HEK293 (cell line): Measurements from ENCODE around the gene ASCC3.

Experiments used
- EGR2 ChIP-seq: fragments of 450-650 bp; formaldehyde crosslinking; IDR thresholded peaks from 2 replicates; pipeline ENCODE4 v1.5.1; 2016; ENCODE audit warnings: low read depth, missing biosample characterization, missing genetic modification characterization
- PRDM1 ChIP-seq: fragments of 450-650 bp; formaldehyde crosslinking; IDR thresholded peaks from 2 replicates; pipeline ENCODE4; 2016; ENCODE audit warnings: missing biosample characterization, missing genetic modification characterization
- REPIN1 ChIP-seq: fragments of 450-650 bp; formaldehyde crosslinking; IDR thresholded peaks from 2 replicates; pipeline ENCODE4 v1.5.1; 2017; ENCODE audit warnings: missing biosample characterization, missing genetic modification characterization, low read depth
- SP3 ChIP-seq: fragments of 450-650 bp; formaldehyde crosslinking; IDR thresholded peaks from 2 replicates; pipeline ENCODE4 v1.5.1; 2016; ENCODE audit warnings: missing biosample characterization, missing genetic modification characterization
- WT1 ChIP-seq: fragments of 450-650 bp; formaldehyde crosslinking; IDR thresholded peaks from 2 replicates; pipeline ENCODE4 v1.5.1; 2016; ENCODE audit warnings: missing biosample characterization, missing genetic modification characterization
- ZBTB17 ChIP-seq: fragments of 450-650 bp; formaldehyde crosslinking; IDR thresholded peaks from 2 replicates; pipeline ENCODE4 v1.5.1; 2016; ENCODE audit warnings: missing biosample characterization, missing genetic modification characterization
- ZFP37 ChIP-seq: fragments of 450-650 bp; formaldehyde crosslinking; IDR thresholded peaks from 2 replicates; pipeline ENCODE4 v1.5.1; 2016; ENCODE audit warnings: missing biosample characterization, missing genetic modification characterization
- ZFP69B ChIP-seq: fragments of 450-650 bp; formaldehyde crosslinking; IDR thresholded peaks from 2 replicates; pipeline ENCODE4 v1.5.1; 2016; ENCODE audit warnings: missing biosample characterization, missing genetic modification characterization
- ZNF138 ChIP-seq: fragments of 450-650 bp; formaldehyde crosslinking; IDR thresholded peaks from 2 replicates; pipeline ENCODE4 v1.5.1; 2016; ENCODE audit warnings: missing biosample characterization, missing genetic modification characterization, borderline replicate concordance
- ZNF19 ChIP-seq: fragments of 450-650 bp; formaldehyde crosslinking; IDR thresholded peaks from 2 replicates; pipeline ENCODE4; 2016; ENCODE audit warnings: missing biosample characterization, missing genetic modification characterization, low read depth
- ZNF473 ChIP-seq: fragments of 450-650 bp; formaldehyde crosslinking; IDR thresholded peaks from 2 replicates; pipeline ENCODE4 v1.5.1; 2017; ENCODE audit warnings: missing biosample characterization, missing genetic modification characterization
- ZNF521 ChIP-seq: fragments of 450-650 bp; formaldehyde crosslinking; IDR thresholded peaks from 2 replicates; pipeline ENCODE4 v1.5.1; 2017; ENCODE audit warnings: missing biosample characterization, mild to moderate bottlenecking, missing genetic modification characterization
- ZNF530 ChIP-seq: fragments of 450-650 bp; formaldehyde crosslinking; IDR thresholded peaks from 2 replicates; pipeline ENCODE4 v1.5.1; 2016; ENCODE audit warnings: low read depth, missing biosample characterization, missing genetic modification characterization
- ZNF747 ChIP-seq: fragments of 450-650 bp; formaldehyde crosslinking; IDR thresholded peaks from 2 replicates; pipeline ENCODE4 v1.5.1; 2016; ENCODE audit warnings: missing biosample characterization, missing genetic modification characterization
- ZNF791 ChIP-seq: fragments of 450-650 bp; formaldehyde crosslinking; IDR thresholded peaks from 2 replicates; pipeline ENCODE4 v1.5.1; 2016; ENCODE audit warnings: missing biosample characterization, missing genetic modification characterization
- ZSCAN30 ChIP-seq: fragments of 450-650 bp; IDR thresholded peaks from 2 replicates; pipeline ENCODE4 v1.5.1; 2018; ENCODE audit warnings: missing biosample characterization, mild to moderate bottlenecking, missing genetic modification characterization, moderate library complexity
- TF ChIP-seq, protein P1 (sequence below): fragments of 450-650 bp; formaldehyde crosslinking; IDR thresholded peaks from 2 replicates; pipeline ENCODE4 v1.5.1; 2016; ENCODE audit warnings: missing biosample characterization, missing genetic modification characterization, borderline replicate concordance
- TF ChIP-seq, protein P2 (sequence below): fragments of 450-650 bp; formaldehyde crosslinking; IDR thresholded peaks from 2 replicates; pipeline ENCODE4 v1.5.1; 2016; ENCODE audit warnings: missing biosample characterization, missing genetic modification characterization, low read depth
- TF ChIP-seq, protein P3 (sequence below): fragments of 450-650 bp; formaldehyde crosslinking; IDR thresholded peaks from 2 replicates; pipeline ENCODE4 v1.5.1; 2016; ENCODE audit warnings: missing biosample characterization, missing genetic modification characterization
- TF ChIP-seq, protein P4 (sequence below): fragments of 450-650 bp; formaldehyde crosslinking; IDR thresholded peaks from 2 replicates; pipeline ENCODE4 v1.5.1; 2016; ENCODE audit warnings: missing biosample characterization, missing genetic modification characterization
- TF ChIP-seq, protein P5 (sequence below): fragments of 450-650 bp; formaldehyde crosslinking; IDR thresholded peaks from 2 replicates; pipeline ENCODE4 v1.5.1; 2016; ENCODE audit warnings: missing biosample characterization, missing genetic modification characterization
- TF ChIP-seq, protein P6 (sequence below): fragments of 450-650 bp; formaldehyde crosslinking; IDR thresholded peaks from 2 replicates; pipeline ENCODE4 v1.5.1; 2017; ENCODE audit warnings: missing biosample characterization, missing genetic modification characterization
- TF ChIP-seq, protein P7 (sequence below): fragments of 450-650 bp; formaldehyde crosslinking; IDR thresholded peaks from 2 replicates; pipeline ENCODE4 v1.5.1; 2016; ENCODE audit warnings: missing biosample characterization, missing genetic modification characterization

ASCC3 gene

DNA sequence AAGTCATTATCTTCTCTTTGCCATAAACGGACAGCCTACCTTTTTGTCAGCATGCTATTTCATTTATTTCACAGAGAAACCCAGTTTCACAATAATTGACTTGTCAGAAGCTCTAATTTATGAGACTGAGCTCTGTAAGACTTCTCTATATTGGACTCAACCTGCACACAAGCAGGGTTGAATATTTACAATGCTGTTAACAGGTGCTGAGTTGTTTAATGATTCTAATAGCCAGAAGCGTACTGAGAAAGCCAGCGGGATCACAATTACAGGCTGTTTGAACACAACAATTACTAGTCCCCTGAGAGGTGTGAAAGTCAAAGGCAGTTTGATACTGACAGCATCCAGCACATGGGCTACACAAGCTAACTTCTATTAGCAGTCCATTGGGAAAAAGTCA is 288.2 kb downstream of the ASCC3 start (continued):
- TF ChIP-seq ZNF791 (tag by site-specific recombination), result no peak
- TF ChIP-seq ZBTB17, result peak; percentile 79
- no peak for TF ChIP-seq ZFP37 (tag by site-specific recombination)
- TF ChIP-seq, protein P1, sequence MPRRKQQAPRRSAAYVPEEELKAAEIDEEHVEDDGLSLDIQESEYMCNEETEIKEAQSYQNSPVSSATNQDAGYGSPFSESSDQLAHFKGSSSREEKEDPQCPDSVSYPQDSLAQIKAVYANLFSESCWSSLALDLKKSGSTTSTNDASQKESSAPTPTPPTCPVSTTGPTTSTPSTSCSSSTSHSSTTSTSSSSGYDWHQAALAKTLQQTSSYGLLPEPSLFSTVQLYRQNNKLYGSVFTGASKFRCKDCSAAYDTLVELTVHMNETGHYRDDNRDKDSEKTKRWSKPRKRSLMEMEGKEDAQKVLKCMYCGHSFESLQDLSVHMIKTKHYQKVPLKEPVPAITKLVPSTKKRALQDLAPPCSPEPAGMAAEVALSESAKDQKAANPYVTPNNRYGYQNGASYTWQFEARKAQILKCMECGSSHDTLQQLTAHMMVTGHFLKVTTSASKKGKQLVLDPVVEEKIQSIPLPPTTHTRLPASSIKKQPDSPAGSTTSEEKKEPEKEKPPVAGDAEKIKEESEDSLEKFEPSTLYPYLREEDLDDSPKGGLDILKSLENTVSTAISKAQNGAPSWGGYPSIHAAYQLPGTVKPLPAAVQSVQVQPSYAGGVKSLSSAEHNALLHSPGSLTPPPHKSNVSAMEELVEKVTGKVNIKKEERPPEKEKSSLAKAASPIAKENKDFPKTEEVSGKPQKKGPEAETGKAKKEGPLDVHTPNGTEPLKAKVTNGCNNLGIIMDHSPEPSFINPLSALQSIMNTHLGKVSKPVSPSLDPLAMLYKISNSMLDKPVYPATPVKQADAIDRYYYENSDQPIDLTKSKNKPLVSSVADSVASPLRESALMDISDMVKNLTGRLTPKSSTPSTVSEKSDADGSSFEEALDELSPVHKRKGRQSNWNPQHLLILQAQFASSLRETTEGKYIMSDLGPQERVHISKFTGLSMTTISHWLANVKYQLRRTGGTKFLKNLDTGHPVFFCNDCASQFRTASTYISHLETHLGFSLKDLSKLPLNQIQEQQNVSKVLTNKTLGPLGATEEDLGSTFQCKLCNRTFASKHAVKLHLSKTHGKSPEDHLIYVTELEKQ (tag by site-specific recombination), result peak; percentile 97
- TF ChIP-seq WT1 (tag by site-specific recombination), result peak; percentile 96
- TF ChIP-seq, protein P2, sequence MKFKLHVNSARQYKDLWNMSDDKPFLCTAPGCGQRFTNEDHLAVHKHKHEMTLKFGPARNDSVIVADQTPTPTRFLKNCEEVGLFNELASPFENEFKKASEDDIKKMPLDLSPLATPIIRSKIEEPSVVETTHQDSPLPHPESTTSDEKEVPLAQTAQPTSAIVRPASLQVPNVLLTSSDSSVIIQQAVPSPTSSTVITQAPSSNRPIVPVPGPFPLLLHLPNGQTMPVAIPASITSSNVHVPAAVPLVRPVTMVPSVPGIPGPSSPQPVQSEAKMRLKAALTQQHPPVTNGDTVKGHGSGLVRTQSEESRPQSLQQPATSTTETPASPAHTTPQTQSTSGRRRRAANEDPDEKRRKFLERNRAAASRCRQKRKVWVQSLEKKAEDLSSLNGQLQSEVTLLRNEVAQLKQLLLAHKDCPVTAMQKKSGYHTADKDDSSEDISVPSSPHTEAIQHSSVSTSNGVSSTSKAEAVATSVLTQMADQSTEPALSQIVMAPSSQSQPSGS, result peak; percentile 64
- TF ChIP-seq ZNF138 (tag by site-specific recombination), result no peak
- no peak for TF ChIP-seq REPIN1 (tag by site-specific recombination)
- TF ChIP-seq, protein P3, sequence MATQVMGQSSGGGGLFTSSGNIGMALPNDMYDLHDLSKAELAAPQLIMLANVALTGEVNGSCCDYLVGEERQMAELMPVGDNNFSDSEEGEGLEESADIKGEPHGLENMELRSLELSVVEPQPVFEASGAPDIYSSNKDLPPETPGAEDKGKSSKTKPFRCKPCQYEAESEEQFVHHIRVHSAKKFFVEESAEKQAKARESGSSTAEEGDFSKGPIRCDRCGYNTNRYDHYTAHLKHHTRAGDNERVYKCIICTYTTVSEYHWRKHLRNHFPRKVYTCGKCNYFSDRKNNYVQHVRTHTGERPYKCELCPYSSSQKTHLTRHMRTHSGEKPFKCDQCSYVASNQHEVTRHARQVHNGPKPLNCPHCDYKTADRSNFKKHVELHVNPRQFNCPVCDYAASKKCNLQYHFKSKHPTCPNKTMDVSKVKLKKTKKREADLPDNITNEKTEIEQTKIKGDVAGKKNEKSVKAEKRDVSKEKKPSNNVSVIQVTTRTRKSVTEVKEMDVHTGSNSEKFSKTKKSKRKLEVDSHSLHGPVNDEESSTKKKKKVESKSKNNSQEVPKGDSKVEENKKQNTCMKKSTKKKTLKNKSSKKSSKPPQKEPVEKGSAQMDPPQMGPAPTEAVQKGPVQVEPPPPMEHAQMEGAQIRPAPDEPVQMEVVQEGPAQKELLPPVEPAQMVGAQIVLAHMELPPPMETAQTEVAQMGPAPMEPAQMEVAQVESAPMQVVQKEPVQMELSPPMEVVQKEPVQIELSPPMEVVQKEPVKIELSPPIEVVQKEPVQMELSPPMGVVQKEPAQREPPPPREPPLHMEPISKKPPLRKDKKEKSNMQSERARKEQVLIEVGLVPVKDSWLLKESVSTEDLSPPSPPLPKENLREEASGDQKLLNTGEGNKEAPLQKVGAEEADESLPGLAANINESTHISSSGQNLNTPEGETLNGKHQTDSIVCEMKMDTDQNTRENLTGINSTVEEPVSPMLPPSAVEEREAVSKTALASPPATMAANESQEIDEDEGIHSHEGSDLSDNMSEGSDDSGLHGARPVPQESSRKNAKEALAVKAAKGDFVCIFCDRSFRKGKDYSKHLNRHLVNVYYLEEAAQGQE (tag by site-specific recombination), result no peak
- TF ChIP-seq ZNF747 (tag by site-specific recombination), result no peak
- TF ChIP-seq, protein P4, sequence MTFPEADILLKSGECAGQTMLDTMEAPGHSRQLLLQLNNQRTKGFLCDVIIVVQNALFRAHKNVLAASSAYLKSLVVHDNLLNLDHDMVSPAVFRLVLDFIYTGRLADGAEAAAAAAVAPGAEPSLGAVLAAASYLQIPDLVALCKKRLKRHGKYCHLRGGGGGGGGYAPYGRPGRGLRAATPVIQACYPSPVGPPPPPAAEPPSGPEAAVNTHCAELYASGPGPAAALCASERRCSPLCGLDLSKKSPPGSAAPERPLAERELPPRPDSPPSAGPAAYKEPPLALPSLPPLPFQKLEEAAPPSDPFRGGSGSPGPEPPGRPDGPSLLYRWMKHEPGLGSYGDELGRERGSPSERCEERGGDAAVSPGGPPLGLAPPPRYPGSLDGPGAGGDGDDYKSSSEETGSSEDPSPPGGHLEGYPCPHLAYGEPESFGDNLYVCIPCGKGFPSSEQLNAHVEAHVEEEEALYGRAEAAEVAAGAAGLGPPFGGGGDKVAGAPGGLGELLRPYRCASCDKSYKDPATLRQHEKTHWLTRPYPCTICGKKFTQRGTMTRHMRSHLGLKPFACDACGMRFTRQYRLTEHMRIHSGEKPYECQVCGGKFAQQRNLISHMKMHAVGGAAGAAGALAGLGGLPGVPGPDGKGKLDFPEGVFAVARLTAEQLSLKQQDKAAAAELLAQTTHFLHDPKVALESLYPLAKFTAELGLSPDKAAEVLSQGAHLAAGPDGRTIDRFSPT (tag by site-specific recombination), result peak; percentile 65; the same call in 1 of the 2 replicates
- TF ChIP-seq ZSCAN30 (tag by site-specific recombination), result peak; percentile 99
- TF ChIP-seq SP3 (tag by site-specific recombination), result no peak
- peak; percentile 72; the same call in 1 of the 2 replicates for TF ChIP-seq ZNF19 (tag by site-specific recombination)
- TF ChIP-seq ZNF473 (tag by site-specific recombination), result no peak
- no peak for TF ChIP-seq EGR2 (tag by site-specific recombination)
- TF ChIP-seq, protein P5, sequence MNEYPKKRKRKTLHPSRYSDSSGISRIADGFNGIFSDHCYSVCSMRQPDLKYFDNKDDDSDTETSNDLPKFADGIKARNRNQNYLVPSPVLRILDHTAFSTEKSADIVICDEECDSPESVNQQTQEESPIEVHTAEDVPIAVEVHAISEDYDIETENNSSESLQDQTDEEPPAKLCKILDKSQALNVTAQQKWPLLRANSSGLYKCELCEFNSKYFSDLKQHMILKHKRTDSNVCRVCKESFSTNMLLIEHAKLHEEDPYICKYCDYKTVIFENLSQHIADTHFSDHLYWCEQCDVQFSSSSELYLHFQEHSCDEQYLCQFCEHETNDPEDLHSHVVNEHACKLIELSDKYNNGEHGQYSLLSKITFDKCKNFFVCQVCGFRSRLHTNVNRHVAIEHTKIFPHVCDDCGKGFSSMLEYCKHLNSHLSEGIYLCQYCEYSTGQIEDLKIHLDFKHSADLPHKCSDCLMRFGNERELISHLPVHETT (tag by site-specific recombination), result peak; percentile 58; the same call in 1 of the 2 replicates
- TF ChIP-seq, protein P6, sequence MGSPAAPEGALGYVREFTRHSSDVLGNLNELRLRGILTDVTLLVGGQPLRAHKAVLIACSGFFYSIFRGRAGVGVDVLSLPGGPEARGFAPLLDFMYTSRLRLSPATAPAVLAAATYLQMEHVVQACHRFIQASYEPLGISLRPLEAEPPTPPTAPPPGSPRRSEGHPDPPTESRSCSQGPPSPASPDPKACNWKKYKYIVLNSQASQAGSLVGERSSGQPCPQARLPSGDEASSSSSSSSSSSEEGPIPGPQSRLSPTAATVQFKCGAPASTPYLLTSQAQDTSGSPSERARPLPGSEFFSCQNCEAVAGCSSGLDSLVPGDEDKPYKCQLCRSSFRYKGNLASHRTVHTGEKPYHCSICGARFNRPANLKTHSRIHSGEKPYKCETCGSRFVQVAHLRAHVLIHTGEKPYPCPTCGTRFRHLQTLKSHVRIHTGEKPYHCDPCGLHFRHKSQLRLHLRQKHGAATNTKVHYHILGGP (tag by site-specific recombination), result peak; percentile 85
- 0 out of 2 replicates have a peak, but pooled peaks have one; percentile 13 for TF ChIP-seq PRDM1
- TF ChIP-seq ZNF521 (tag by site-specific recombination), result no peak
- TF ChIP-seq, protein P7, sequence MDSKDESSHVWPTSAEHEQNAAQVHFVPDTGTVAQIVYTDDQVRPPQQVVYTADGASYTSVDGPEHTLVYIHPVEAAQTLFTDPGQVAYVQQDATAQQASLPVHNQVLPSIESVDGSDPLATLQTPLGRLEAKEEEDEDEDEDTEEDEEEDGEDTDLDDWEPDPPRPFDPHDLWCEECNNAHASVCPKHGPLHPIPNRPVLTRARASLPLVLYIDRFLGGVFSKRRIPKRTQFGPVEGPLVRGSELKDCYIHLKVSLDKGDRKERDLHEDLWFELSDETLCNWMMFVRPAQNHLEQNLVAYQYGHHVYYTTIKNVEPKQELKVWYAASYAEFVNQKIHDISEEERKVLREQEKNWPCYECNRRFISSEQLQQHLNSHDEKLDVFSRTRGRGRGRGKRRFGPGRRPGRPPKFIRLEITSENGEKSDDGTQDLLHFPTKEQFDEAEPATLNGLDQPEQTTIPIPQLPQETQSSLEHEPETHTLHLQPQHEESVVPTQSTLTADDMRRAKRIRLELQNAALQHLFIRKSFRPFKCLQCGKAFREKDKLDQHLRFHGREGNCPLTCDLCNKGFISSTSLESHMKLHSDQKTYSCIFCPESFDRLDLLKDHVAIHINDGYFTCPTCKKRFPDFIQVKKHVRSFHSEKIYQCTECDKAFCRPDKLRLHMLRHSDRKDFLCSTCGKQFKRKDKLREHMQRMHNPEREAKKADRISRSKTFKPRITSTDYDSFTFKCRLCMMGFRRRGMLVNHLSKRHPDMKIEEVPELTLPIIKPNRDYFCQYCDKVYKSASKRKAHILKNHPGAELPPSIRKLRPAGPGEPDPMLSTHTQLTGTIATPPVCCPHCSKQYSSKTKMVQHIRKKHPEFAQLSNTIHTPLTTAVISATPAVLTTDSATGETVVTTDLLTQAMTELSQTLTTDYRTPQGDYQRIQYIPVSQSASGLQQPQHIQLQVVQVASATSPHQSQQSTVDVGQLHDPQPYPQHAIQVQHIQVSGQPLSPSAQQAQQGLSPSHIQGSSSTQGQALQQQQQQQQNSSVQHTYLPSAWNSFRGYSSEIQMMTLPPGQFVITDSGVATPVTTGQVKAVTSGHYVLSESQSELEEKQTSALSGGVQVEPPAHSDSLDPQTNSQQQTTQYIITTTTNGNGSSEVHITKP (tag by site-specific recombination), result peak; percentile 35; the same call in 1 of the 2 replicates
- no peak for TF ChIP-seq ZNF530 (tag by site-specific recombination)
- TF ChIP-seq ZFP69B (tag by site-specific recombination), result 0 out of 2 replicates have a peak, but pooled peaks have one; percentile 41
